ENCODE results near the gene GNAZ.

The GNAZ gene

DNA sequence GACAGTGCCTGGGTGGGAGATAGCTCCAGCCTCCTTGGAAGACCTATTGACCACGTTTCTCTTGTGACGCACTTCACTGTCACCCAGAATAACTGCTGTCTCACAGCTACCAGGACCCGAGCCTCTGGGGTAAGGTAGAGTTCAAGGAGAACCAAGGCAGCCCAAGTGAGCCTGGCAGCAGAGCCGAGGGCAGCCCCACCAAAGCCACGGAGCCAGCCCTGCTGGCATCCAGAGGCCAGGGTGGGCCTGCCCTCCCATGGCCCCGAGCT is 38.7 kb downstream of the GNAZ start:
- no peak overlapping the region for H3K27ac ChIP-seq (ENCODE audit: low read depth in 2 of 2, low read length in 2 of 2)

DNA sequence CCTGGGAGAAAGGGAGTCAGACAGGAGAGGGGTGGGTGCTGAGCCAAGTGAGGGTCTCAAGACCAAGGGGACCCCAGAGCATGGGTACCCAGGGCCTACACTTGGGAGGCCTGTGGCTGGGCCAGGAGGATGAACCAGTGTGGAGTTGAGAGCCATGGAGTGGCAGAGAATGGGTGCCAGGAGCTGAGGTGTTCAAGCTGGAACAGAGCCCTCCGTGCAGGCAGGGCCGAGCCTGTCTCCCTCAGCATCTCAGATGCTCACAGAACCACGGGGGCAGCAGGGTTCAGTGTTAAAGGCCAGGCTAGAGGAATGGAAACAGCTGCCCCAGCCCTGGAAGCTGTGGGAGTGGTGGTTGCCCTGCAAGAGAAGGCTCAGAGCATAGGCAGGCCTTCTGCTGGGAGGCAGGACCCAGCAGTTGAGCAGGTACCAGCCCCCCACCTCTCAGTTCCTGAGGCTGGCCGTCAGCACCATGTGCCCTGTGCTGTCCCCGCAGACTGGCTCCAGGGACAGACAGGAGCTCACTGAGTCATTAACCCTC is 39.2 kb downstream of the GNAZ start:
- no peak overlapping the region for H3K9ac ChIP-seq (ENCODE audit: low read depth in 1 of 2, low read length in 2 of 2)
- H3K36me3 ChIP-seq (ENCODE audit: control insufficient read depth in 2 of 2, insufficient read depth in 2 of 2, low read length in 2 of 2): no peaks in the 10 kb centered on the region
- no peaks in the 10 kb centered on the region for H3K9me3 ChIP-seq (ENCODE audit: control insufficient read depth in 2 of 2, low read length in 2 of 2)
- H3K27me3 ChIP-seq (ENCODE audit: control insufficient read depth in 2 of 2, insufficient read depth in 2 of 2, low read length in 2 of 2): no peaks in the 10 kb centered on the region
- H3K27ac ChIP-seq (ENCODE audit: low read depth in 2 of 2, low read length in 2 of 2): no peak overlapping the region
- H3K4me3 ChIP-seq (ENCODE audit: low read length in 2 of 2): no peak overlapping the region
- H3K4me1 ChIP-seq (ENCODE audit: control insufficient read depth in 2 of 2, insufficient read depth in 2 of 2, low read length in 2 of 2): peaks cover 0 to 3% of the 10 kb centered on the region in 2 donors

More for the DNA sequence above, 38.7 kb downstream of the GNAZ start:
- Histone ChIP-seq H3K4me1 (ENCODE audit: control insufficient read depth in 2 of 2, insufficient read depth in 2 of 2, low read length in 2 of 2) (peaks cover 0 to 3% of the 10 kb centered on the region in 2 donors), H3K9me3 (ENCODE audit: control insufficient read depth in 2 of 2, low read length in 2 of 2) (no peaks in the 10 kb centered on the region), H3K9ac (ENCODE audit: low read depth in 1 of 2, low read length in 2 of 2) (no peak overlapping the region), H3K36me3 (ENCODE audit: control insufficient read depth in 2 of 2, insufficient read depth in 2 of 2, low read length in 2 of 2) (no peaks in the 10 kb centered on the region), H3K27me3 (ENCODE audit: control insufficient read depth in 2 of 2, insufficient read depth in 2 of 2, low read length in 2 of 2) (no peaks in the 10 kb centered on the region), H3K4me3 (ENCODE audit: low read length in 2 of 2) (no peak overlapping the region)

- Histone ChIP-seq H3K27me3 (ENCODE audit: control insufficient read depth in 2 of 2, insufficient read depth in 2 of 2, low read length in 2 of 2) (no peaks in the 10 kb centered on the region), H3K4me3 (ENCODE audit: low read length in 2 of 2) (no peak overlapping the region), H3K9me3 (ENCODE audit: control insufficient read depth in 2 of 2, low read length in 2 of 2) (no peaks in the 10 kb centered on the region), H3K36me3 (ENCODE audit: control insufficient read depth in 2 of 2, insufficient read depth in 2 of 2, low read length in 2 of 2) (no peaks in the 10 kb centered on the region), H3K4me1 (ENCODE audit: control insufficient read depth in 2 of 2, insufficient read depth in 2 of 2, low read length in 2 of 2) (peaks cover 0 to 3% of the 10 kb centered on the region in 2 donors), H3K27ac (ENCODE audit: low read depth in 2 of 2, low read length in 2 of 2) (no peak overlapping the region), H3K9ac (ENCODE audit: low read depth in 1 of 2, low read length in 2 of 2) (no peak overlapping the region)
Observed at GRCh38 chr22:23110190-23110921, 40.0 kb downstream of the GNAZ start.

DNA sequence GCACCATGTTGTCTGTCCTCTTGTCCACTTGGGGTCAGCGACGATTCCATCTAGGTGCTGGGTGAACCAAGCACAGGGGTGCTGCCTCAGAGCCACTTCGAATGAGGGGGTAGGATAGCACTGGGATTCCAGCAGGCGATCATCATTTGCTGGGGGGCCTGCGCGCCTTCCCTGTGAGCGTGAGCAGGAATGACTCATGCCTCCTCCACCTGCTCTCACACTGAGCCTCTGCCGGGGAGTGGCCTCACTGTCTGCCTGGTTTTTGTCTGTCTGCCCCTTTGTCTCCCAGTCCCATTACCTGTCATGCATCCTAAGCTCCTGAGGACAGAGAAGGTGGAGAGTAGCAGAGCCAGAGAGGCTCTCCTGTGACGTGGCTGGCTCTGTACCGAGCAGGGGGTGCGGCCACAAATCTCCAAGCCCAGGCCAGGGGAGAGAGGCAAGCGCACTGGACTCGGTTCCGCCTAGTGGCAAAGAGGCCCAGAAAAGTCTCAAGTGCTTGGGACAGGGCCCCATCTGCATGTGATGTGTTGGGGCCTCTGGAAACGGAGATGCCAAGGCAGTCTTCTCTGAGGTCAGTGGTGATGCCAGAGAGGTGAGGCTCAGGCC is 40.7 kb downstream of the GNAZ start:
- no peaks in the 10 kb centered on the region for H3K9me3 ChIP-seq (ENCODE audit: control insufficient read depth in 2 of 2, low read length in 2 of 2)
- H3K27me3 ChIP-seq (ENCODE audit: control insufficient read depth in 2 of 2, insufficient read depth in 2 of 2, low read length in 2 of 2): no peaks in the 10 kb centered on the region
- peaks cover 0 to 3% of the 10 kb centered on the region in 2 donors for H3K4me1 ChIP-seq (ENCODE audit: control insufficient read depth in 2 of 2, insufficient read depth in 2 of 2, low read length in 2 of 2)
- H3K36me3 ChIP-seq (ENCODE audit: control insufficient read depth in 2 of 2, insufficient read depth in 2 of 2, low read length in 2 of 2): no peaks in the 10 kb centered on the region
- no peak overlapping the region for H3K9ac ChIP-seq (ENCODE audit: low read depth in 1 of 2, low read length in 2 of 2)
- no peak overlapping the region for H3K4me3 ChIP-seq (ENCODE audit: low read length in 2 of 2)
- no peak overlapping the region for H3K27ac ChIP-seq (ENCODE audit: low read depth in 2 of 2, low read length in 2 of 2)

DNA sequence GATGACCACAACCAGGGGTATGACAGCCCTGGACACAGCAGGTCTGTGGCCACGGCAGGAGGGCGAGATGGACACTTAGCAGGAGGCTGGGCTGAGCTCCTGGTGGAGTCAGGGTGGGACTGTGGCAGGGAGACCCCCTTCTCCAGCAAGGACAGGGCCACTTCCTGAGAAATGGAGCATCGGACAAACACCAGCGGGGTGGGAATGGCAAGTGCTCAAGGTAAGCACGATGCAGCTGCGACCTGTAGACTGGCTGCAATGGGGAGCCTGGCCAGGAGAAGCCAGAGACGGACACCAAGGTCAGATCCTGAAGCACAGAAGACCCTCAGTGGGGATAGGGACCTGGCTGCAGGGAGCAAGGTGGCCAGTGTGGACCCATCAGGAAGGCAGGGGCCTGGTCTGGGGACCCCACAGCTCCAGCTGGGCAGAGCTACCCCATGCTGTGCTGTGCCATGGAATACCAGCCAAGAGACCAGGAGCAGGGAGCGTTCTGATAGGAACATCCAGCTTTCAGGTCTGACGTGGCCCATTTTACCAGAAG is 42.2 kb downstream of the GNAZ start:
- no peak overlapping the region for H3K4me3 ChIP-seq (ENCODE audit: low read length in 2 of 2)
- no peak overlapping the region for H3K27ac ChIP-seq (ENCODE audit: low read depth in 2 of 2, low read length in 2 of 2)
- no peak overlapping the region for H3K9ac ChIP-seq (ENCODE audit: low read depth in 1 of 2, low read length in 2 of 2)
- no peaks in the 10 kb centered on the region for H3K36me3 ChIP-seq (ENCODE audit: control insufficient read depth in 2 of 2, insufficient read depth in 2 of 2, low read length in 2 of 2)
- H3K4me1 ChIP-seq (ENCODE audit: control insufficient read depth in 2 of 2, insufficient read depth in 2 of 2, low read length in 2 of 2): peaks cover 0 to 3% of the 10 kb centered on the region in 2 donors
- no peaks in the 10 kb centered on the region for H3K9me3 ChIP-seq (ENCODE audit: control insufficient read depth in 2 of 2, low read length in 2 of 2)
- no peaks in the 10 kb centered on the region for H3K27me3 ChIP-seq (ENCODE audit: control insufficient read depth in 2 of 2, insufficient read depth in 2 of 2, low read length in 2 of 2)

- H3K27ac ChIP-seq (ENCODE audit: low read depth in 2 of 2, low read length in 2 of 2): no peak overlapping the region
- H3K4me1 ChIP-seq (ENCODE audit: control insufficient read depth in 2 of 2, insufficient read depth in 2 of 2, low read length in 2 of 2): peaks cover 0 to under 1% of the 10 kb centered on the region in 2 donors
- H3K36me3 ChIP-seq (ENCODE audit: control insufficient read depth in 2 of 2, insufficient read depth in 2 of 2, low read length in 2 of 2): no peaks in the 10 kb centered on the region
- H3K9ac ChIP-seq (ENCODE audit: low read depth in 1 of 2, low read length in 2 of 2): no peak overlapping the region
- H3K9me3 ChIP-seq (ENCODE audit: control insufficient read depth in 2 of 2, low read length in 2 of 2): no peaks in the 10 kb centered on the region
- H3K4me3 ChIP-seq (ENCODE audit: low read length in 2 of 2): no peak overlapping the region
- H3K27me3 ChIP-seq (ENCODE audit: control insufficient read depth in 2 of 2, insufficient read depth in 2 of 2, low read length in 2 of 2): no peaks in the 10 kb centered on the region
Observed at GRCh38 chr22:23113067-23113846, 42.9 kb downstream of the GNAZ start.

DNA sequence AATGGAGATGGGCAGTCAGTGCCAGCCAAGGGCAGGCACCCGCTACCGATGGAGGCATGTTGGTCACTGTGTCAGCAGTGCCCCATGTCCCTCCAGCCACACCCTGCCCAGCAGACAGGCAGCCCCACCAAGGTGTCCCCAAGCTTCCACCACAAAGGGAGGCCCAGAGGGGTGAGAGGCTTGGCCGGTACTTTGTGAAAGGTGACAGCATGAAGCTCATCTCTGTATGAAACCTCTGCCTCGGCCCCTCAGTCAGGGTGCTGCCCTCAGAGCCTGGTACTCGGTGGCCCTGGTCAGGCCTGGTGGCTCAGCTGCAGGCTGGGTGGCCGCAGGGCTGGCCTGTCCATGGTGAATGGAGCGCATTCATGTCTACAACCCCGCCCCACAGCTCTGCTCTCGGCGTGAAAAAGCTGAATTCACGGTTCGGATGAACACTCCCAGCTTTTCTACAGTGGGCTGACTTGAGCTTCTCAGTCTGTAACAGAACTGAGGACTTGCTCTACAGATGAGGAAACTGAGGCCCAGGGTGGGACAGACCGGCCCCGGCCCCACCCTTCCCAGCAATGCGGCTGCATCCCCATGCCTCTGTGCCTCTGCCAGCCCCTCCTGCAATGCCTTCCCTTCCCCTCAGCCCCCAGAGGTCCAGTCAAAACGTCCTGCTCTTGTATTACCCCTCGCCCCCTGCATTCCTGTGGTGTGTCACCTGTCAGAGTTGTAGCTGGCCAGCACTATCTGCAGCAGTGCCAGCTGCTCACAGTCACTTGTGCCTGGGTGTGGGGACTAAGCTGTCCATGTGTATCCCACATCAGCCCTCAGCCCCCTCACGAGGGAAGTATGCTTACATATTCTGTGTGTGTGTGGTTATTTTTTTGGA is 43.8 kb downstream of the GNAZ start:
- Histone ChIP-seq H3K27me3 (ENCODE audit: control insufficient read depth in 2 of 2, insufficient read depth in 2 of 2, low read length in 2 of 2) (no peaks in the 10 kb centered on the region), H3K36me3 (ENCODE audit: control insufficient read depth in 2 of 2, insufficient read depth in 2 of 2, low read length in 2 of 2) (no peaks in the 10 kb centered on the region), H3K9me3 (ENCODE audit: control insufficient read depth in 2 of 2, low read length in 2 of 2) (no peaks in the 10 kb centered on the region), H3K4me3 (ENCODE audit: low read length in 2 of 2) (no peak overlapping the region), H3K27ac (ENCODE audit: low read depth in 2 of 2, low read length in 2 of 2) (no peak overlapping the region), H3K9ac (ENCODE audit: low read depth in 1 of 2, low read length in 2 of 2) (no peak overlapping the region), H3K4me1 (ENCODE audit: control insufficient read depth in 2 of 2, insufficient read depth in 2 of 2, low read length in 2 of 2) (no peaks in the 10 kb centered on the region)

GRCh38 chr22:23114721-23115020 is 44.4 kb downstream of the GNAZ start:
- H3K27ac ChIP-seq (ENCODE audit: low read depth in 2 of 2, low read length in 2 of 2): no peak overlapping the region
- H3K4me1 ChIP-seq (ENCODE audit: control insufficient read depth in 2 of 2, insufficient read depth in 2 of 2, low read length in 2 of 2): no peaks in the 10 kb centered on the region
- H3K9me3 ChIP-seq (ENCODE audit: control insufficient read depth in 2 of 2, low read length in 2 of 2): no peaks in the 10 kb centered on the region
- H3K36me3 ChIP-seq (ENCODE audit: control insufficient read depth in 2 of 2, insufficient read depth in 2 of 2, low read length in 2 of 2): no peaks in the 10 kb centered on the region
- no peaks in the 10 kb centered on the region for H3K27me3 ChIP-seq (ENCODE audit: control insufficient read depth in 2 of 2, insufficient read depth in 2 of 2, low read length in 2 of 2)
- no peak overlapping the region for H3K4me3 ChIP-seq (ENCODE audit: low read length in 2 of 2)
- H3K9ac ChIP-seq (ENCODE audit: low read depth in 1 of 2, low read length in 2 of 2): no peak overlapping the region

DNA sequence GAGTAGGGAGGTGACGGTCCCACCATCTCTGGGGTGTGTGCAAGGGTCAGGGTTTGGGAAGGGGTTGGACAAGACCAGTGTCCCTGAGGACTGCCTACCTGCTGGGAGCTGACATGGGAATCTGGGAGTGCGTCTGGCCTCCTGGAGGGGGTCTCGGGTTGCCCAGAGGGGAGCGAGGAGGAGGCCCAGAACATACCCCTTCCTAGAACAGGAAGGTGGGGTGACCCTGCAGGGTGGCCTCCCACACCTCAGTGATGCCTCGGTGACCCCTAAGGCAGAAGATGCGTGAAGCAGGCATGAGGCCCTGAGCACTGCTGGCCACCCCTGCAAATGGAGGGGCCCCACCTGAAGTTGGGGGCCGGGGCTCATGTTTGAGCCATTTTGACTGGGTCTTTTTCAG is 45.0 kb downstream of the GNAZ start:
- H3K4me1 ChIP-seq (ENCODE audit: control insufficient read depth in 2 of 2, insufficient read depth in 2 of 2, low read length in 2 of 2): no peaks in the 10 kb centered on the region
- no peaks in the 10 kb centered on the region for H3K27me3 ChIP-seq (ENCODE audit: control insufficient read depth in 2 of 2, insufficient read depth in 2 of 2, low read length in 2 of 2)
- H3K27ac ChIP-seq (ENCODE audit: low read depth in 2 of 2, low read length in 2 of 2): no peak overlapping the region
- no peaks in the 10 kb centered on the region for H3K9me3 ChIP-seq (ENCODE audit: control insufficient read depth in 2 of 2, low read length in 2 of 2)
- no peaks in the 10 kb centered on the region for H3K36me3 ChIP-seq (ENCODE audit: control insufficient read depth in 2 of 2, insufficient read depth in 2 of 2, low read length in 2 of 2)
- no peak overlapping the region for H3K4me3 ChIP-seq (ENCODE audit: low read length in 2 of 2)
- H3K9ac ChIP-seq (ENCODE audit: low read depth in 1 of 2, low read length in 2 of 2): no peak overlapping the region
